OCI-LY3 (cell line): Measurements from ENCODE around the gene ZNF521.

Experiments
- EZH2phosphoT487 ChIP-seq: fragments of 200-600 bp; shearing (Covaris generic); IDR thresholded peaks from 2 replicates; pipeline ENCODE4 v1.6.1; 2018; ENCODE audit warnings: antibody characterized with exemption, mixed run types, low read depth
- TF ChIP-seq, protein P1 (sequence below): fragments of 200-600, 300-600 bp; sonication (generic); IDR thresholded peaks from 2 replicates; pipeline ENCODE4 v1.5.1; 2014; ENCODE audit warnings: antibody characterized with exemption, low read length, low read depth

DNA sequence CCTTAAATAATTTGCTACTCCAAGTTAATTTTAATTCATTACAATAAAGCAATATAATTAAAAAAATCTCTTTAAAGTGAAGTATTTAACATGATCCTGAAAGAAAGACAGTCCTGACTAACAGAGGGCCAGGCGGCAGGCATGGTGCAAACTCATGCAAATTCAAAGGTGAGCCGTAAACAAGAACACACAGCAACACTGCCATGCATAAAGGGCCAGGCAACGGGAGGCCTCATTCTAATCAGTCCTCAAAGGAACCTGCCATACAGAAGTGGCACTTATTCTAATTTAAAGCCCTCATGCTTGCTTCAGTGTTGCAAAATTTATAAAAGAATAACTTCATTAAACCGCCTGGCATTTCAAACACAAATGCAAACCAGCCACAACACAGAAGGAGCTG is 277.0 kb downstream of the ZNF521 start:
- TF ChIP-seq, protein P1, sequence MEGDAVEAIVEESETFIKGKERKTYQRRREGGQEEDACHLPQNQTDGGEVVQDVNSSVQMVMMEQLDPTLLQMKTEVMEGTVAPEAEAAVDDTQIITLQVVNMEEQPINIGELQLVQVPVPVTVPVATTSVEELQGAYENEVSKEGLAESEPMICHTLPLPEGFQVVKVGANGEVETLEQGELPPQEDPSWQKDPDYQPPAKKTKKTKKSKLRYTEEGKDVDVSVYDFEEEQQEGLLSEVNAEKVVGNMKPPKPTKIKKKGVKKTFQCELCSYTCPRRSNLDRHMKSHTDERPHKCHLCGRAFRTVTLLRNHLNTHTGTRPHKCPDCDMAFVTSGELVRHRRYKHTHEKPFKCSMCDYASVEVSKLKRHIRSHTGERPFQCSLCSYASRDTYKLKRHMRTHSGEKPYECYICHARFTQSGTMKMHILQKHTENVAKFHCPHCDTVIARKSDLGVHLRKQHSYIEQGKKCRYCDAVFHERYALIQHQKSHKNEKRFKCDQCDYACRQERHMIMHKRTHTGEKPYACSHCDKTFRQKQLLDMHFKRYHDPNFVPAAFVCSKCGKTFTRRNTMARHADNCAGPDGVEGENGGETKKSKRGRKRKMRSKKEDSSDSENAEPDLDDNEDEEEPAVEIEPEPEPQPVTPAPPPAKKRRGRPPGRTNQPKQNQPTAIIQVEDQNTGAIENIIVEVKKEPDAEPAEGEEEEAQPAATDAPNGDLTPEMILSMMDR = no peak
- no peak for TF ChIP-seq EZH2phosphoT487
